MM.1S (cell line): ENCODE measurements around the gene ZNF487.
"Not testable (repeated sequence)": the region's sequence is repeated elsewhere in the genome, so short reads cannot be mapped to it uniquely, and the experiment has no call there.

Experiments
- DNase-seq: peaks from one replicate; pipeline ENCODE4 v3.0.0-alpha.2; 2015
- H2AFZ ChIP-seq: fragments of 300-600 bp; sonication (generic); 2 replicates; pipeline ENCODE4 v1.6.0; 2016; ENCODE audit warnings: antibody characterized with exemption, low read length
- H3F3A ChIP-seq: fragments of 300-600 bp; sonication (generic); 2 replicates; pipeline ENCODE4 v1.6.1; 2016; ENCODE audit warnings: mild to moderate bottlenecking, antibody characterized with exemption, low read length, moderate library complexity, mixed read lengths; ENCODE audit not compliant: insufficient read depth
- H3K27ac ChIP-seq: fragments of 300-600 bp; sonication (generic); 2 replicates; pipeline ENCODE4 v1.5.1; 2016; ENCODE audit warnings: mild to moderate bottlenecking, low read length
- H3K27me3 ChIP-seq: fragments of 300-600 bp; sonication (generic); replicated peaks from 2 replicates; pipeline ENCODE4 v1.6.0; 2016; ENCODE audit warnings: low read length; ENCODE audit not compliant: insufficient read depth
- H3K36me3 ChIP-seq: fragments of 300-600 bp; sonication (generic); replicated peaks from 2 replicates; pipeline ENCODE4 v1.6.1; 2016; ENCODE audit warnings: mild to moderate bottlenecking, low read length, mixed read lengths; ENCODE audit not compliant: insufficient read depth
- H3K4me1 ChIP-seq: fragments of 300-600 bp; sonication (generic); 2 replicates; pipeline ENCODE4 v1.6.1; 2016; ENCODE audit warnings: low read length, mixed read lengths
- H3K4me2 ChIP-seq: fragments of 300-600 bp; sonication (generic); 2 replicates; pipeline ENCODE4 v1.6.0; 2016; ENCODE audit warnings: low read depth, low read length
- H3K4me3 ChIP-seq: fragments of 300-600 bp; sonication (generic); 2 replicates; pipeline ENCODE4 v1.5.1; 2016; ENCODE audit warnings: low read length, mixed read lengths
- H3K79me2 ChIP-seq: fragments of 300-600 bp; sonication (generic); 2 replicates; pipeline ENCODE4 v1.6.1; 2016; ENCODE audit warnings: mixed run types, low read length, mixed read lengths
- H3K9ac ChIP-seq: fragments of 300-600 bp; sonication (generic); 2 replicates; pipeline ENCODE4 v1.6.1; 2016; ENCODE audit warnings: low read length, mixed read lengths
- H3K9me2 ChIP-seq: fragments of 300-600 bp; sonication (generic); replicated peaks from 2 replicates; pipeline ENCODE4 v1.6.1; 2016; ENCODE audit warnings: mild to moderate bottlenecking, low read length, mixed read lengths; ENCODE audit not compliant: insufficient read depth
- H3K9me3 ChIP-seq: fragments of 300-600 bp; sonication (generic); replicated peaks from 2 replicates; pipeline ENCODE4 v1.6.1; 2016; ENCODE audit warnings: mild to moderate bottlenecking, low read length, mixed read lengths; ENCODE audit not compliant: insufficient read depth
- H4K20me1 ChIP-seq: fragments of 300-600 bp; sonication (generic); 2 replicates; pipeline ENCODE4 v1.6.1; 2016; ENCODE audit warnings: mild to moderate bottlenecking, low read length, moderate library complexity, mixed read lengths; ENCODE audit not compliant: insufficient read depth
- EZH2 ChIP-seq: fragments of 300-600 bp; sonication (generic); optimal IDR thresholded peaks from 2 replicates; pipeline ENCODE3; 2017; ENCODE audit warnings: low read depth, mild to moderate bottlenecking, antibody characterized with exemption, low read length, mixed read lengths
- EZH2phosphoT487 ChIP-seq: fragments of 300-600 bp; sonication (generic); IDR thresholded peaks from 2 replicates; pipeline ENCODE4 v1.6.1; 2018; ENCODE audit warnings: antibody characterized with exemption, low read length
- TF ChIP-seq, protein P1 (sequence below): fragments of 300-600 bp; sonication (generic); IDR thresholded peaks from 2 replicates; pipeline ENCODE4 v1.5.1; 2016; ENCODE audit warnings: antibody characterized with exemption, low read length, mixed read lengths

The ZNF487 gene

DNA sequence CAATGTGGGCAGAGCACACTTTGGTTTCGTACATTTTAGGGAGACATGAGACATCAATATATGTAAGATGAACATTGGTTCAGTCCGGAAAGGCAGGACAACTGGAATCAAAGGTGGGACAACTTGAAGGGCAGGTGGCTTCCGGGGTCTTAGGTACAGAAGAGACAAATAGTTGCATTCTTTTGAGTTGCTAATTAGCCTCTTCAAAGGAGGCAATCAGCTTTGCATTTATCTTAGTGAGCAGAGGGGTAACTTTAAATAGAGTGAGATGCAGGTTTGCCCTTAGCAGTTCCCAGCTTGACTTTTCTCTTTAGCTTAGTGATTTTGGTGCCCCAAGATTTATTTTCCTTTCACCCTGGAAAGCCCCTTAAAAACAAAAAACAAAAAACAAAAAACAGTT lies 21.3 kb downstream of the ZNF487 start:
- Histone ChIP-seq H3K4me2 (no peak overlapping the region), H3K9me3 (no peaks in the 10 kb centered on the region), H3K9me2 (no peaks in the 10 kb centered on the region), H3K4me1 (peaks cover 20% of the 10 kb centered on the region), H3K27ac (no peak overlapping the region), H3K9ac (no peak overlapping the region), H3F3A (peaks cover 19% of the 10 kb centered on the region), H3K36me3 (no peaks in the 10 kb centered on the region), H3K4me3 (no peak overlapping the region), H4K20me1 (no peaks in the 10 kb centered on the region), H2AFZ (no peak overlapping the region), H3K27me3 (no peaks in the 10 kb centered on the region), H3K79me2 (peaks cover 10% of the 10 kb centered on the region)
- DNase-seq: no peak
- TF ChIP-seq EZH2phosphoT487 (no peak), EZH2 (no peak)
- TF ChIP-seq, protein P1, sequence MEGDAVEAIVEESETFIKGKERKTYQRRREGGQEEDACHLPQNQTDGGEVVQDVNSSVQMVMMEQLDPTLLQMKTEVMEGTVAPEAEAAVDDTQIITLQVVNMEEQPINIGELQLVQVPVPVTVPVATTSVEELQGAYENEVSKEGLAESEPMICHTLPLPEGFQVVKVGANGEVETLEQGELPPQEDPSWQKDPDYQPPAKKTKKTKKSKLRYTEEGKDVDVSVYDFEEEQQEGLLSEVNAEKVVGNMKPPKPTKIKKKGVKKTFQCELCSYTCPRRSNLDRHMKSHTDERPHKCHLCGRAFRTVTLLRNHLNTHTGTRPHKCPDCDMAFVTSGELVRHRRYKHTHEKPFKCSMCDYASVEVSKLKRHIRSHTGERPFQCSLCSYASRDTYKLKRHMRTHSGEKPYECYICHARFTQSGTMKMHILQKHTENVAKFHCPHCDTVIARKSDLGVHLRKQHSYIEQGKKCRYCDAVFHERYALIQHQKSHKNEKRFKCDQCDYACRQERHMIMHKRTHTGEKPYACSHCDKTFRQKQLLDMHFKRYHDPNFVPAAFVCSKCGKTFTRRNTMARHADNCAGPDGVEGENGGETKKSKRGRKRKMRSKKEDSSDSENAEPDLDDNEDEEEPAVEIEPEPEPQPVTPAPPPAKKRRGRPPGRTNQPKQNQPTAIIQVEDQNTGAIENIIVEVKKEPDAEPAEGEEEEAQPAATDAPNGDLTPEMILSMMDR: no peak

DNA sequence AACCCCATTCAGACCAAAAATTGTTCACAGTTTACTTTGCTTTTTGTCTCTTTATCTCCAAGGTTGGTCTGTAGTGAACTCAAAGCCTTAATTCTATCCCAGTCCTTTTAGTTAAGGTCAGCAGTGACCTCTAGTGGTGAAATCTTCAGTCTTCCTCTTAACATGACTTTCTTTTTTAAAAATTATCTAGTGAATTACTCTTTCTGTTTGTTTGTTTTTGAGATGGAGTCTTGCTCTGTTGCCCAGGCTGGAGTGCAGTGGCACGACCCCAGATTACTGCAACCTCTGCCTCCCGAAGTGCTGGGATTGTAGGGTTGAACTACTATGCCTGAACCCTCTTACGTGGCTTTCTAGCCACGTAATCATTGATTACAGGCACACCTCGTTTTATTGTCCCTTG lies 25.0 kb downstream of the ZNF487 start:
- Histone ChIP-seq H2AFZ (peak overlapping the region; percentile 75), H3K9ac (no peak overlapping the region; the same call in 1 of the 2 replicates), H3K9me2 (no peaks in the 10 kb centered on the region), H3K4me3 (peak overlapping the region; percentile 48), H3K27ac (no peak overlapping the region), H3K4me2 (peak overlapping the region; percentile 79), H3K79me2 (no peaks in the 10 kb centered on the region), H3K4me1 (no peaks in the 10 kb centered on the region), H3K9me3 (no peaks in the 10 kb centered on the region), H3K27me3 (no peaks in the 10 kb centered on the region), H3K36me3 (no peaks in the 10 kb centered on the region), H4K20me1 (no peaks in the 10 kb centered on the region), H3F3A (no peaks in the 10 kb centered on the region)
- TF ChIP-seq, protein P1: peak; percentile 71
- TF ChIP-seq EZH2: no peak
- peak; percentile 84 for DNase-seq

DNA sequence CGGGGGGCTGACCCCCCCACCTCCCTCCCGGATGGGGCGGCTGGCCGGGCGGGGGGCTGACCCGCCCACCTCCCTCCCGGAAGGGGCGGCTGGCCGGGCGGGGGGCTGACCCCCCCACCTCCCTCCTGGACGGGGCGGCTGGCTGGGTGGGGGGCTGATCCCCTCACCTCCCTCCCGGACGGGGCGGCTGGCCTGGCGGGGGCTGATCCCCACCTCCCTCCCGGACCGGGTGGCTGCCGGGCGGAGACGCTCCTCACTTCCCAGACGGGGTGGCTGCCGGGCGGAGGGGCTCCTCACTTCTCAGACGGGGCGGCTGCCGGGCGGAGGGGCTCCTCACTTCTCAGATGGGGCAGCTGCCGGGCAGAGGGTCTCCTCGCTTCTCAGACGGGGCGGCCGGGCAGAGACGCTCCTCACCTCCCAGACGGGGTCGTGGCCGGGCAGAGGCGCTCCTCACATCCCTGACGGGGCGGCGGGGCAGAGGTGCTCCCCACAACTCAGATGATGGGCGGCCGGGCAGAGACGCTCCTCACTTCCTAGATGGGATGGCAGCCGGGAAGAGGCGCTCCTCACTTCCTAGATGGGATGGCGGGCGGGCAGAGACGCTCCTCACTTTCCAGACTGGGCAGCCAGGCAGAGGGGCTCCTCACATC lies 28.3 kb downstream of the ZNF487 start:
- H3K4me1 ChIP-seq, H3K36me3 ChIP-seq, H3F3A ChIP-seq, H3K4me2 ChIP-seq, H3K79me2 ChIP-seq, H2AFZ ChIP-seq, H3K4me3 ChIP-seq, H3K27ac ChIP-seq, H3K9me2 ChIP-seq, H3K27me3 ChIP-seq, H4K20me1 ChIP-seq, H3K9me3 ChIP-seq, H3K9ac ChIP-seq, DNase-seq: not testable (repeated sequence)

DNA sequence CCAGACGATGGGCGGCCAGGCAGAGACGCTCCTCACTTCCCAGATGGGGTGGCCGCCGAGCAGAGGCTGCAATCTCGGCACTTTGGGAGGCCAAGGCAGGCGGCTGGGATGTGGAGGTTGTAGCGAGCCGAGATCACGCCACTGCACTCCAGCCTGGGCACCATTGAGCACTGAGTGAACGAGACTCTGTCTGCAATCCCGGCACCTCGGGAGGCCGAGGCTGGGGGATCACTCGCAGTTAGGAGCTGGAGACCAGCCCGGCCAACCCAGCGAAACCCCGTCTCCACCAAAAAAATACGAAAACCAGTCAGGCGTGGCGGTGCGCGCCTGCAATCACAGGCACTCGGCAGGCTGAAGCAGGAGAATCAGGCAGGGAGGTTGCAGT lies 28.8 kb downstream of the ZNF487 start:
- not testable (repeated sequence) for DNase-seq, H3K4me1 ChIP-seq, H4K20me1 ChIP-seq, H3K79me2 ChIP-seq, H2AFZ ChIP-seq, H3K27ac ChIP-seq, H3F3A ChIP-seq, H3K9ac ChIP-seq, H3K4me3 ChIP-seq, H3K4me2 ChIP-seq, H3K27me3 ChIP-seq, H3K9me3 ChIP-seq, H3K9me2 ChIP-seq, H3K36me3 ChIP-seq
